ENCODE measurements around the gene ZC3H10.
"Not testable (repeated sequence)": the region's sequence is repeated elsewhere in the genome, so short reads cannot be mapped to it uniquely, and the experiment has no call there.

ZC3H10 gene, protein sequence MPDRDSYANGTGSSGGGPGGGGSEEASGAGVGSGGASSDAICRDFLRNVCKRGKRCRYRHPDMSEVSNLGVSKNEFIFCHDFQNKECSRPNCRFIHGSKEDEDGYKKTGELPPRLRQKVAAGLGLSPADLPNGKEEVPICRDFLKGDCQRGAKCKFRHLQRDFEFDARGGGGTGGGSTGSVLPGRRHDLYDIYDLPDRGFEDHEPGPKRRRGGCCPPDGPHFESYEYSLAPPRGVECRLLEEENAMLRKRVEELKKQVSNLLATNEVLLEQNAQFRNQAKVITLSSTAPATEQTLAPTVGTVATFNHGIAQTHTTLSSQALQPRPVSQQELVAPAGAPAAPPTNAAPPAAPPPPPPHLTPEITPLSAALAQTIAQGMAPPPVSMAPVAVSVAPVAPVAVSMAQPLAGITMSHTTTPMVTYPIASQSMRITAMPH

DNA sequence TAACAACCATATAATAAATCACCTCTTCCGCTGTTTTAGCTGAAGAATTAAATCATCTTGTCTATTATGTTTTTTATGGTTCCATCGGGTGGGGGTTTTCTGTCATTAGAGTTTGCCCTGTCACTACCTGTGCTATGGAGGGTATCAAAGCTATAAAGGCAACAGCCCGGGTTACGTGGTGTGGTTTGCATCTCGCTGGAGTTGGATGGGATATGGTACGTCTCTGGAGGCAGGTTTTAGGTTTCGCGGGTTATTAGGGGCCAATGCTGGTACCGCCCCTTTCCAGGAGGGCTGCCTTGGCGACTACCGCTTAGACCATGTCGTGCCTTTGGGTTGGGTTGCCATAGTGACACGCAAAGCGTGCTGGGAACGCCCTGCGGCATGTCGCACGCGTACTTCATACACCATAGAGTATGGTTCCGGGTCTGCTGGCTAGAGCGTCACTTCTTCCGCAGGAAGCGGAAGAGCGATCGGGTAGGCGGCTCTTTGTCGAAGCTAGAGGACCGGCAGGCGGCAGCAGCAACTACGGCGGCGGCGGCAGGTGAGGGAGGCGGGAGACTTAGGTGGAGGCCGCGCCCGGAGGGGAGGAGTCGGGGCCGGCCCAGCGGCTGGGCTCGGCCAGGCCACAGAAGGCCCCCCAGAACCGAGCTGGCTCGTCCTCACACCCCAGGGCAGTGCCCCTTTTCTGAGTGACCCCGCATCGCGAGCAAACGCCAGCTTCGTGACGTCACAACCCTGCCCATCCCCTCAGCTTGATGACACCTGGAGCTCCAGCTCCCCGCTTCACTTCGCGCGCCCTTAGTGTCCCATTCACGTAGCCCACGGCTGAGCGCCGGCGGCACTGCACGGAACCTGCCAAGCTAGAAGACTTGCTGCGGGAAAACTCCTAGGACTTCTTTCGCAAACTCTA lies at the start of gene ZC3H10:
TSS of gene ZC3H10 (plus strand) at position 489 of the 910 bp plus-strand sequence. CDS start 2,297 bp downstream, outside the sequence.
- peak; percentile 95 to 98 for DNase-seq (ENCODE audit: low read depth in 2 of 2)

DNA sequence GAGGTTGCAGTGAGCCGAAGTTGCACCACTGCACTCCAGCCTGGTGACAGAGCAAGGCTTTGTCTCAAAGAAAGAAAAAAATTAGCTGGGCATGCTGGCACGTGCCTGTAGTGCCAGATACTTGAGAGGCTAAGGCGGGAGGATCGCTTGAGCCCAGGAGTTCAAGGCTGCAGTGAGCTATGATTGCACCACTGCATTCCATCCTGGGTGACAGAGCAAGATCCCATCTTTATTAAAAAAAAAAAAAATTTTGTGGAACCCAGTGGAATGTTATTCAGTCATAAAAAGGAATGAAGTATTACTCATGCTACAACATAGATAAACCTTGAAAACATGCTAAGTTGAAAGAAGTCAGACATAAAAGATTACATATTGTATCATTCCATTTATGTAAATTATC lies 46.4 kb upstream of the ZC3H10 start:
- DNase-seq (ENCODE audit: low read depth in 2 of 2) = no peak

DNA sequence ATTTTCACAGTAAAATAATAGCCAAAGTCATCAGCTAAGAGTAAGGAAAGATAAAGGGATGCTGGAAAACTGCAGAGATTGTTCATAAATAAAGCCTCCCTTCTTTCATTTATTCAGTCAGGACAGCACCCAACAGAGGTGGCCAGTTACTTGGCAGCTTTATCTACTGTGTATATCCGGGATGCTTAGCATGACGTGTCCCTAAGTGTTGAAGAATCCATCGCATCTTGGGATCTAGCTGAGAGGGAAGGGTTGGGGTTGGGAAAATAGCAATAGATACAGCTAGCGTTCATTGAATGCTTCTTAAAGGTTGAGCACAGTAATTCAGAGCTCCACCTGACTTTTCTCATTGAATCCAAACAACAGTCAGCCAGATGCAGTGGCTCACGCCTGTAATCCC lies 43.7 kb upstream of the ZC3H10 start:
- DNase-seq (ENCODE audit: low read depth in 2 of 2) = no peak

DNA sequence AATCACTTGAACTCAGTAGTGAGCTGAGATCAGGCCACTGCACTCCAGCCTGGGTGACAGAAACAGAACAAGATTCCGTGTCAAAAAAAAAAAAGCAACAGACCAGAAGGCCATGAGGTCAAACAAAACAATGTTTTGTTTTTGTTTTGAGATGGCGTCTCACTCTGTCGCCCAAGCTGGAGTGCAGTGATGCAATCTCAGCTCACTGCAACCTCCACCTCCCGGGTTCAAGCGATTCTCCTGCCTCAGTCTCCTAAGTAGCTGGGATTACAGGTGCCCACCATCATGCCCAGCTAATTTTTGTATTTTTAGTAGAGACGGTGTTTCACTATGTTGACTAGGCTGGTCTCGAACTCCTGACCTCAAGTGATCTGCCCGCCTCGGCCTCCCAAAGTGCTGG lies 40.1 kb upstream of the ZC3H10 start:
- not testable (repeated sequence) for DNase-seq (ENCODE audit: low read depth in 2 of 2)

DNA sequence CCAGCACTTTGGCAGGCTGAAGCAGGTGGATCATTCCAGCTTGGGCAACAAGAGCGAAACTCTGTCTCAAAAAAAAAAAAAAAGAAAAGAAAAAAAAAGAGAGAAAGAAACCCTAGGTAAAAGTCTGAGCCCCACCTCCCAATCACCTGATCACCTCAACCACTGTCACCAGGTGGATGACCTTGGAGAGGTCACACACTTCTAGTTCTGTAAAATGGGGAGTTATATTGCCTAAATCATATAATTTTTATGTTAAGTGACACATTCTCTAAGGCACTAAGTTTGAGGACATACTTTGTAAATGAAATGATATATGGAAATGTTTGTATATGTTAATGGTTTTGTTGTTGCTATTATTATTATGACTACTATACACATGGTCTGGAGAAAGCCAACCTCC lies 39.6 kb upstream of the ZC3H10 start:
- no peak for DNase-seq (ENCODE audit: low read depth in 2 of 2)

DNA sequence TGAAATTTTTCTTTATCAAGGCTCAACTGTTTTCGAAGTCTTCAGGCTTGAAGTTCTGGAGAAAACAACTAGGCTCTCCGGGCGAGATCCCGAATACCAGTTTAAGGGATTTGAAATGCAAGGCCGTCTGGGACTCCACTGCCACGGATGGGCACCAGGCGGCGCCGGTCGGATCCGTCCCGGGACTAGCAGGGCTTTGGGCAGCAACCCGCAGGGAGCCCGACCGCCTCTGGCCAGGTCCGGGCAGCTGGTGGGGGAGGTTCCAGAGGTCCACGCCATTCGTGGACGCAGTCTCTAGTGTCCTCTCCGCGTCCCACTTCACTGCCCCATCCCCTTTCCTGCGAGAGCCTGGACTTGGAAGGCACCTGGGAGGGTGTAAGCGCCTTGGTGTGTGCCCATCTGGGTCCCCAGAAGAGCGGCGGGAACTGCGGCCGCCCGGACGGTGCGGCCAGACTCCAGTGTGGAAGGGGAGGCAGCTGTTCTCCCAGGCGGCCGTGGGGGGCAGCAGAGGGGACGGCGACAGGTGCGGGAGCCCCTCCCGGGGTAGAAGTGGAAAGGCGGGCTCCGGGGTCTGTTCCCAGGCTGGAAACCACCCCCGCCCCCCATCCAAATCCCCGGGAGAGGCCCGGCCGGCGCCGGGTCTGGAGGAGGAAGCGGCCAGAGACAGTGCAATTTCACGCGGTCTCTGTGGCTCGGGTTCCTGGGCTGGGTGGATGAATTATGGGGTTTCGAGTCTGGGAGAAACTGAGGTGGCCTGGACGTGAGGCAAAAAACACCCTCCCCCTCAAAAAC lies 38.9 kb upstream of the ZC3H10 start:
- peak; percentile 45 to 49 for DNase-seq (ENCODE audit: low read depth in 2 of 2)

DNA sequence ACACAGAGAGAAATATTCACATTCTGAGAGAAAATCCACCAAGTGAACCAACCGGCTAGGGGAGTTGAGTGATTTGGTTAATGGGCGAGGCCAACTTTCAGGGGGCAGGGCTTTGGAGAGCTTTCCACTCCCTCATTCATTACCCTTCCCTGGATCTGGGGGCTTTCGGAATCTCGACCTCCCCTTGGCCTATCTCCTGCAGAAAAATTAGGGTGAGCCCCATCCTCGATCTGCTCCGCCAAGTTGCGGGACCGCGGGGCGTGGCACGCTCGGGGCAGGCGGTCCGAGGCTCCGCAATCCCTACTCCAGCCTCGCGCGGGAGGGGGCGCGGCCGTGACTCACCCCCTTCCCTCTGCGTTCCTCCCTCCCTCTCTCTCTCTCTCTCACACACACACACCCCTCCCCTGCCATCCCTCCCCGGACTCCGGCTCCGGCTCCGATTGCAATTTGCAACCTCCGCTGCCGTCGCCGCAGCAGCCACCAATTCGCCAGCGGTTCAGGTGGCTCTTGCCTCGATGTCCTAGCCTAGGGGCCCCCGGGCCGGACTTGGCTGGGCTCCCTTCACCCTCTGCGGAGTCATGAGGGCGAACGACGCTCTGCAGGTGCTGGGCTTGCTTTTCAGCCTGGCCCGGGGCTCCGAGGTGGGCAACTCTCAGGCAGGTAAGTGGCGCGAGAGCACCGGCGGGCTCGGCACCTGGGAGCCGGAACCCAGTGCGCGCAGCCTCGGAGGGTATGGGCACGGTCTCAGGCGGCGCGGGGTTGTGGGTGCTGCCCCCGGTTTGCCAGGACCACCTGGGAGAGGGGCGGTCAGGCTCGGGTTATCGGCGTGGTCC lies 38.1 kb upstream of the ZC3H10 start, which contains the start of gene ERBB3:
TSS of gene ERBB3 (plus strand) at position 443 of the 833 bp plus-strand sequence. CDS start at position 579, 136 bp downstream.
- peak; percentile 45 to 72 for DNase-seq (ENCODE audit: low read depth in 2 of 2)

DNA sequence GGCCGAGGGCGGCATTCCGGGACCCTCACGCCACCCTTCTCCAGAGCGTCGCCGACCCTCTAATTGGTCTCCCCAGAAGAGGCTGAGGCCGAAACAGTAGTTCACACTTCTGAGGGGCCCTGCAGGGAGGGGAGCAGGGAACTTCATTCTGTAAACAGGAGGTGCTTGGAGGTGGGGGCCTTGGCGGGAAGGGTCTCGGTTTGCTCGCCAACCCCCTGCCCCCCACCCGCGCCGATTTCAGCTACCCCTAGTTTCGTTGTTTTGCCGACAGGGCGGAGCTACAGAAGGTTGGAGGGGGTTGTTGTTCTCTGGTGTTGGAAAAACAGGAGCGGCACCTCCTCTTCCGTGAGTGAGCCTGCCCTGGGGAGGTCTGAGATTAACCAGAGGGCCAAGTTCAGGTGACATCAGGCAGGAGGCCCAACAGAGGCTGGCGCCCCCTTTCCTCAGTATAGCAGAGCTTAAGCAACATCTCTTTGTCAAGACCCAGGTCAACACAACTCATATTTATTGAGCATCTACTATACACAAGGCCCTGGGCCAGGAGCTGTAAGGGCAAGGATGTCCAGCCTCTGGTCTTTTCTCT lies 37.4 kb upstream of the ZC3H10 start:
- DNase-seq (ENCODE audit: low read depth in 2 of 2) = no peak

DNA sequence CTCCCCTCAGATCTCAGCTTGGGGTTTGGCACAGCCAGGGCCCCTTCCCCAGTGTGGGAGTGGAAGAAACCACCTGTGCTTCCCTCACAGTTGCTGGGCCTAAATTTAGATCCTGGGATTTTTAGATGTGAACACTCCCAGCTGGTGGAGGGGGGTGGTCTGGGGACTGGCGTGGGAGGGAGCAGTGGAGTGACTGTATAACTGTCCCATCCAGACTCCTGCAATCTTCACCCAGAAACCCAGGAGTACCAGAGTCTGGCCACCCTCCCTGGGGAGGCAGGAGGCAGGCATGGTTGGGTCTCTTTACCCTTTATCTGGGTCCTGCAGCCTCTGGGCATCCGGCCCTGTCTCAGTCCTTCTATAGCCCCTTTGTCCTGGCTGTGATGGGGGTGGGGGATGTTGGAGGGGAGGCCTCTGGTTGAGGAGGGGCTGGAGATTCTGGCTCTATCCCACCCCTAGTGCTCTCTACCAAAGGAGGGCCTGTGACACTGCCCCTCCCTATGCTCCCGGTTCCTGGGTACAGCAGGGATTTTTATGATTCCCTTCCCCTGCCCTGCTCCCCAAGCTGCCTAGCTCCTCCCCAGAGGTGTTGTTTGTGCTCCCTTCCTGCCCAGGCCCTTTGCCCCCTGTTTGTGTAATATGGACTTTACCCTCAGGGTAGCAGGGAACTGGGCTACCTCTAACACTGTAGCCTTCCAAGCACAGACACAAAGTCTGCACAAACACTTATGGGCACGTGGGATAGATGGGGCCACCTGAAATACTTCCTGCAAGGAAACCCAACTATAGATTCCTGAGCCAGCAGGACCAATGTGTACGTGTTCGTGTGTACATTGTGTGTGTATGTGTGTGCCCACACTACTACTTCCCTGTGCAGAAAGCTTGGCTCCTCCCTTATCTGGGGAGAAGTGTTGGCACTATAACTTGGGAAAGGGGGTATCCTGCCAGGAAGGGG lies 36.4 kb upstream of the ZC3H10 start:
- DNase-seq (ENCODE audit: low read depth in 2 of 2) = no peak

DNA sequence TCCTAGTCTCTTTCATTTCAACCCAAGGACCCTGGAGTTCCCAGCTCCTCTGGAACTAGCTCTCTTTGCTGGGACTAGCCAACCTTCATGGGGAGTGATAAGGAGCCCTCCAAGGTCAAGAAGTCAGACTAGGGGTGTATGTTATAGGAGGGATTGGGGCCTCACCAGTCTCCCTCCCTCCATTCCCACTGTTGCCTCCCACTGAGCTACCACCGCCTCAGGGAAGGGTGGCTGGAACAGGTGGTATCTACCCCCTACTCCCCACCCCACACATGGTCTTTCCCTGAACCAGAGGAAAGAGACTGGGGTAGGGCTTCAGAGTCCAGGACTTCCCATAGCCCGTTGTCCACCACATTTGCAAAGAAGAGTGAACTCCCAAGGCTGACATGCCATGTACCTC lies 35.7 kb upstream of the ZC3H10 start:
- DNase-seq (ENCODE audit: low read depth in 2 of 2) = no peak

DNA sequence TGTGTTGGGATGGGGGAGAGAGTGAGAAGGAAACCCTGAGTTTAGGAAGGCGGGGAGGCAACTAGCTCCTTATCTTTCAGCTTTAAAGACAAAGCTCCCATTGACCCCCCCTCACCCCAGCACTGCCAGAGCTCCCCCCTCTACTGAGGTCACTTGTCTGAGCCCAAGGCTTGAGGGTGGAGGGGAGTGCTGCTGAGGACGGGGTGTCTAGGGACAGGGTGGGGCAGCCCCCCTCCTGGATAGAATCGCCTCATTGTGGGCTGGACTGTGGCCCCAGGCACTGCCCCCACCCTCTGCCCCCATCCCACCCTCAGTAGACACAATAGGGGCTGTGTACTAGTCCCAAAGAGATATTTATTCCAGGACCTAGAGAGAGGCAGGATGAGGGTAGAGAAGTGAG lies 35.1 kb upstream of the ZC3H10 start:
- no peak for DNase-seq (ENCODE audit: low read depth in 2 of 2)

DNA sequence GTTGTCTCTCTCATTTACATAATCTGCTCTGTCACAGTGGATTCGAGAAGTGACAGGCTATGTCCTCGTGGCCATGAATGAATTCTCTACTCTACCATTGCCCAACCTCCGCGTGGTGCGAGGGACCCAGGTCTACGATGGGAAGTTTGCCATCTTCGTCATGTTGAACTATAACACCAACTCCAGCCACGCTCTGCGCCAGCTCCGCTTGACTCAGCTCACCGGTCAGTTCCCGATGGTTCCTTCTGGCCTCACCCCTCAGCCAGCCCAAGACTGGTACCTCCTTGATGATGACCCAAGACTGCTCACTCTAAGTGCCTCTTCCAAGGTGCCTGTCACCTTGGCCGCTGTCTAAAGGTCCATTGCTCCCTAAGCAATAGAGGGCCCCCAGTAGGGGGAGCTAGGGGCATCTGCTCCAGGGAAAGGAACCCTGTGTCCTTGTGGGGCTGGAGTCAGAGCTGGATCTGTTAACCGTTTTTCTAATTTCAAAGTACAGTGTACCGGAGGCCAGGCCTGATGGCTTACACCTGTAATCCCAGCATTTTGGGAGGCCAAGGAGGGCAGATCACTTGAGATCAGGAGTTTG lies 33.0 kb upstream of the ZC3H10 start:
- DNase-seq (ENCODE audit: low read depth in 2 of 2) = peak in 1 of 2 donors; percentile 25

DNA sequence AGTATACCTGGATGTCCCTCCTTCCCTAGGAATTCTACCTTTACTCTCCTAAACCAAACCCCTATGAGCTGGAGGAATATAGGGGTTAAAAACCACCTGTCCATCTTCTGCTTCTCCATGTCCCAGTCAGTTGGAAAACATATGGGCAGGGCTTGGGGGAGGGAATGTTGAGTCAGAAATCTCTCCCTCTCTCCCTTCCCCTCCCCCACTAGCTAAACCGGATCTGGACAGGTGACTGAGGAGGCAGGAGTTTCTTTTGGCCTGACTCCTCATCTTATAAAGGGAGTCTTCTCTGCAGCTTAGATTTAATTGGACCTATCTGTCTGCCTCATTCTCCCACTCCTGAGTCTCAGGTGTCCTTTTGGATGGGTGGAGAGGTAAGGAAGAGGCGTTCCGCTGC lies 32.0 kb upstream of the ZC3H10 start:
- DNase-seq (ENCODE audit: low read depth in 2 of 2) = no peak

DNA sequence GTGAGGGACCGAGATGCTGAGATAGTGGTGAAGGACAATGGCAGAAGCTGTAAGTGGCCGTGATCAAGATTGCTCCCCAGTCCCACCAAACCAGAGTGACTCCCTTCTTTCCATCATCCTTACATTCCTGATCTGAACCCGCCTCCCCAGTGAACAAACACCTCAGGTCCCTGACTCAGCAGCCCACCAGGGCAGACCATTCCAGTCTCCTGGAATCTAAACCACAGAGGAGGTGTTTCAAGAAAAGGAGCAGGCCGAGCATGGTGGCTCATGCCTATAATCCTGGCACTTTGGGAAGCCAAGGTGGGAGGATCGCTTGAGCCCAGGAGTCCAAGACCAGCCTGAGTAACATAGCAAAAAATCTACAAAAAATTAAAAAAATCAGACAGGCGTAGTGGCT lies 31.5 kb upstream of the ZC3H10 start:
- no peak for DNase-seq (ENCODE audit: low read depth in 2 of 2)

DNA sequence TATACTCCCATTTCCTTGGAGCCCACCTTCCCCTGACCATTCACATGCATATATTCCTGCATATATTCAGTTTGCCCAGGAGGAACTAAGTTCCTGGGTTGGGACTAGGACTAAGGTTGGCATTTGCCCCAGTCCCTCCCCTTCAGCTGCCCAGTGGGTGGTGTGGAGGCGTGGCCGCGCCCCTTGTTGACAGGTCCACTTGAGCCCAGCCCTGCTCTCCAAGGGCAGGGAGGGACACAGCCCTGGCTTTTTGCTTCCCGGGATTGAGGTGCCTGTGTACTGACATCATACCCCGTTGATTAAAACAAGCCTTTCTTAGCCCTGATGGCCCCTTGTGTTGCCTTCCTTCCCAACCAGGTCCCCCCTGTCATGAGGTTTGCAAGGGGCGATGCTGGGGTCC lies 30.8 kb upstream of the ZC3H10 start:
- no peak for DNase-seq (ENCODE audit: low read depth in 2 of 2)

DNA sequence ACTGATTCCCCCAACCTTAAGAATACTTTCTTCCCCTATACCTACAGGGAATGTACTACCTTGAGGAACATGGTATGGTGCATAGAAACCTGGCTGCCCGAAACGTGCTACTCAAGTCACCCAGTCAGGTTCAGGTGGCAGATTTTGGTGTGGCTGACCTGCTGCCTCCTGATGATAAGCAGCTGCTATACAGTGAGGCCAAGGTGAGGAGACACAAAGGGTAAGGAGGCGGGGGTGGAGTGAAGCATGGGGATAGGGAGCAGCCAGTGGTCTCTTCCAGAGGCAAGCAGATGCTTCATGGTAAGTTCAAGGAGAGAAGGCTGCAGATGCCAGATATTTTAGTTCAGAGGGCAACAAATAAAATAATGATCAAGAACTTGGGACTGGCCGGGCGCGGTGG lies 20.3 kb upstream of the ZC3H10 start:
- no peak for DNase-seq (ENCODE audit: low read depth in 2 of 2)

DNA sequence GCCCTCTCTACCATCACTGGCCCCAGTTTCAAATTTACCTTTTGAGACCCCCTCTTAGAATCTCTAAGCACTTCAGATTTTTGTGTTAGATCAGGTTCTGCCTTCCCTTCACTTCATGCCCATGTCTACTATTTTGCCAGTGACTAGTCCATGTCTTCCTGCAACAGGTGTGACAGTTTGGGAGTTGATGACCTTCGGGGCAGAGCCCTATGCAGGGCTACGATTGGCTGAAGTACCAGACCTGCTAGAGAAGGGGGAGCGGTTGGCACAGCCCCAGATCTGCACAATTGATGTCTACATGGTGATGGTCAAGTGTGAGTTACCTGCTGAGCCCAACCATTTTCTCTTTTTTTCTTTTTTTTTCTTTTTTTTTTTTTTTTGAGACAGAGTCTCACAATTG lies 19.5 kb upstream of the ZC3H10 start:
- DNase-seq (ENCODE audit: low read depth in 2 of 2) = no peak

DNA sequence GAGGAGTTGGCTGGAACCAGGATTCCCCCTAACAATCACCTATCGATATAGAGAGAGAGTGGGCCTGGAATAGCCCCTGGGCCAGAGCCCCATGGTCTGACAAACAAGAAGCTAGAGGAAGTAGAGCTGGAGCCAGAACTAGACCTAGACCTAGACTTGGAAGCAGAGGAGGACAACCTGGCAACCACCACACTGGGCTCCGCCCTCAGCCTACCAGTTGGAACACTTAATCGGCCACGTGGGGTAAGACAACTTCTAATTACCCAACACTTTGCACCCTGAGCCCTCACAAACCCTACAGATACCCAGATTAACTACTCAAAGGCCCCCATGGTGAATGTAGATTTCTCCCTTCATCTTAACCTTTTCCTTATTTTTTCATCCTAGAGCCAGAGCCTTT lies 18.3 kb upstream of the ZC3H10 start:
- no peak for DNase-seq (ENCODE audit: low read depth in 2 of 2)

DNA sequence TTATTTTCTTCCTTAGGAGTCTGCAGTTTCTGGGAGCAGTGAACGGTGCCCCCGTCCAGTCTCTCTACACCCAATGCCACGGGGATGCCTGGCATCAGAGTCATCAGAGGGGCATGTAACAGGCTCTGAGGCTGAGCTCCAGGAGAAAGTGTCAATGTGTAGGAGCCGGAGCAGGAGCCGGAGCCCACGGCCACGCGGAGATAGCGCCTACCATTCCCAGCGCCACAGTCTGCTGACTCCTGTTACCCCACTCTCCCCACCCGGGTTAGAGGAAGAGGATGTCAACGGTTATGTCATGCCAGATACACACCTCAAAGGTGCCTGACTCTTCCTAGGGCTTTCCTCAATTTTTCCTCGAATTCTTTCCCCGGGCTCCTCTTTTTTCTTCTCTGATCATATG lies 17.0 kb upstream of the ZC3H10 start:
- no peak for DNase-seq (ENCODE audit: low read depth in 2 of 2)
